Coronary artery (tissue), 2 donors: ENCODE data around the gene DPYSL5.
"Not testable (repeated sequence)": the region's sequence is repeated elsewhere in the genome, so short reads cannot be mapped to it uniquely, and the experiment has no call there.

Source experiments
- DNase-seq: peaks from one replicate; pipeline ENCODE4 v3.0.0-alpha.2; 2017; ENCODE audit warnings: low spot score
- H3K27ac ChIP-seq, 2 donors: fragments of 200-600 bp; sonication (generic); one replicate each; pipeline ENCODE4 v1.5.1; 2016 to 2019
- H3K4me3 ChIP-seq: fragments of 200-600 bp; sonication (generic); 2 replicates; pipeline ENCODE4 v1.5.1; 2016; ENCODE audit warnings: mild to moderate bottlenecking, moderate library complexity
- CTCF ChIP-seq: fragments of 200-600 bp; sonication (generic); IDR thresholded peaks from one replicate; pipeline ENCODE4 v1.5.1; 2019; ENCODE audit warnings: antibody characterized with exemption

DPYSL5 gene

GRCh38 chr2:26809876-26810577 is 37.9 kb upstream of the DPYSL5 start:
- H3K4me3 ChIP-seq = no peak overlapping the region
- no peak for DNase-seq
- no peak overlapping the region for H3K27ac ChIP-seq
- TF ChIP-seq CTCF = no peak

- Histone ChIP-seq H3K4me3 (no peak overlapping the region), H3K27ac (no peak overlapping the region)
- no peak for DNase-seq
- no peak for TF ChIP-seq CTCF
Observed at GRCh38 chr2:26811261-26811660, 36.7 kb upstream of the DPYSL5 start.

DNA sequence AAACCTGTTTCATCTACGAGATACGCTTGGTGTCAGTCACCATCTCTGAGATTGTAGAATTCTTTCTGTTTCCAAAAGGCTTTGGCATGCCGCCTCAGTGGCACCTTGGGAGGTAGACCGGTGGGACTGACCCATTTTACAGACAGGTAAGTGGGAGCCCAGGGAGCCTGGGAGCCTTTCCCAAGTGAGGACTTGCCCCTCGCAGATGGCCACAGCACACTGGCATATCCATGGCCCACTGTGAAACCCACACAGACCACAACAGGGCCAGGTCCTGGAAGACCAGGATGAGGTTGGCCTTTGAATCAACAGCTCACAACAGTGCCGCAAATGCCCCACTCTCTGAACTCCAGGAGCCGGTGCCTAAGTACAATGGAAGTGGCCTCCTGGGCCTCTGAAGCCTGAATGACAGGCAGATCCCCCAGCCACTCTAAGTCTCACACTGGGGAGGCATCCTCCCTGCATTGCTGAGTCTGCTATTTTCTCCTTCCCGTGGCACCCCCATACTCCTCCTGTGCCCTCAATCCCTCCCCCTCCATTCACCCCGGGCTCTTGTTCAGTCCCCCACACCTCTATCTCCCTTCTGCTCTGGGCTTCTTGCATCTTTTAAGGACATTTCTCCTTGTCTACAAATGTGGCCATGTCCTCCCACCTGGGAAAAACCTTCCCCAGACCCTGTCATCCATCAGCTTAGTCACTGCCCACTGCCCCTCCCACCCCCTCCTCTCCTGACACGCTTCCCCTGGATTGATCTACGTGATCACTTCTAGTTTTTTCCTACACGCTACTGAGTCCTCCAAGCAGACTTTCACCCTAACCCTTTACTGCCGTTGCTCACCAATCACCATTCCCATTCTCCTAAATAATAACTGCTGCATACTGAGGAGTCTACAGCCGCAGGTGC is 35.9 kb upstream of the DPYSL5 start:
- no peak for DNase-seq
- Histone ChIP-seq H3K27ac (no peak overlapping the region), H3K4me3 (no peak overlapping the region)
- no peak for TF ChIP-seq CTCF

DNA sequence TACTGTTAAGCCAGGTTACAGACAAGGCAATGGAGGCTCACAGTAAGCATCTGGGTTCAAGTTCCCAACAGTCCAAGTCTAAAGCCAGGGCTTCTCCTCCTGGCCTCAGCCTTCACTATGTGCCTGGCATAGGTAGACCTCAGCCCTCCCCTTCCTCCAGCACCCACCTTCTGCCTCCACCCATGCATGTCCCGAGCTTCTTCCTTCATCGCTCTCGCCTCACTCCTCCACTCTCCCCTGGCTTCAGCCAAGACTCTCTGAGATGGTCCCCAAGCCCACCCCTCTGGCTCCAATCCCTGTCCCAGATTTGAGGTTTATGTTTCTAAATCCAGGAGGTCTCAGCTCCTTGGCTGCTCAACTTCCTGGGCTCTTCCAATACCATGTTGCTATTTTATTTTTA is 35.2 kb upstream of the DPYSL5 start:
- no peak for DNase-seq
- TF ChIP-seq CTCF = no peak
- H3K4me3 ChIP-seq = no peak overlapping the region

DNA sequence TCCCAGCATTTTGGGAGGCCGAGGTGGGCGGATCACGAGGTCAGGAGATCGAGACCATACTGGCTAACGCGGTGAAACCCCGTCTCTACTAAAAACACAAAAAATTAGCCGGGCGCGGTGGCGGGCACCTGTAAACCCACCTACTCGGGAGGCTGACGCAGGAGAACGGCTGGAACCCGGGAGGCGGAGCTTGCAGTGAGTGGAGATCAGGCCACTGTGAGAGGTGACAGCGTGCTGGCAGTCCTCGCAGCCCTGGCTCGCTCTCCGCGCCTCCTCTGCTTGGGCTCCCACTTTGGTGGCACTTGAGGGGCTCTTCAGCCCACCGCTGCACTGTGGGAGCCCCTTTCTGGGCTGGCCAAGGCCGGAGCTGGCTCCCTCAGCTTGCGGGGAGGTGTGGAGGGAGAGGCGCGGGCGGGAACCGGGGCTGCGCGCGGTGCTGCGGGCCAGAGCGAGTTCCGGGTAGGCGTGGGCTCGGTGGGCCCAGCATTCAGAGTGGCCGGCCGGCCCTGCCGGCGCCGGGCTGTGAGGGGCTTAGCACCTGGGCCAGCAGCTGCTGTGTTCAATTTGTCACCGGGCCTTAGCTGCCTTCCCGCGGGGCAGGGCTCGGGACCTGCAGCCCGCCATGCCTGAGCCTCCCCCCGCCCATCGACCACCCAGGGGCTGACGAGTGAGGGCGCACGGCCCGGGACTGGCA is 33.7 kb upstream of the DPYSL5 start:
- not testable (repeated sequence) for DNase-seq, H3K27ac ChIP-seq, H3K4me3 ChIP-seq

More for the DNA sequence above, 35.2 kb upstream of the DPYSL5 start:
- H3K27ac ChIP-seq = no peak overlapping the region

DNA sequence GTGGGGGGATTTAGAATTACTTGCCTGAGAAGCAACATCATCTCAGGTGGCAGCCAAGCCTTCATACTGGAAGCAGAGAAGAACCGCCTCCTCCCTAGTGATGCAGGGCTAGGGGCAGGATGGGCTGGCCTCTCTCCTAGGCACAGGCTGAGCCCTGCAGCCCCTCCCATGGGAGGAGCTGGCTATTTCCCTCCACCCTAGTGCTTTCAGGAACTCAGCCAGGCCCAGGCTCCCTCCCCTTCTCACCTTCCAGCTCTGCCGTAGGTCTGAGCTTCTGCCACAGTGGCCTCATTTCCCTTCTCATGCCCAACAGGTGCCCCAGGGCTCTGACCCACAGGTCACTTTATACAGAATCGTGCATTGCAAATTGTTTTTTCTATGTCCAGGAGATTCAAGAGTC is 31.0 kb upstream of the DPYSL5 start:
- Histone ChIP-seq H3K4me3 (no peak overlapping the region), H3K27ac (no peak overlapping the region)
- no peak for DNase-seq
- no peak for TF ChIP-seq CTCF

DNA sequence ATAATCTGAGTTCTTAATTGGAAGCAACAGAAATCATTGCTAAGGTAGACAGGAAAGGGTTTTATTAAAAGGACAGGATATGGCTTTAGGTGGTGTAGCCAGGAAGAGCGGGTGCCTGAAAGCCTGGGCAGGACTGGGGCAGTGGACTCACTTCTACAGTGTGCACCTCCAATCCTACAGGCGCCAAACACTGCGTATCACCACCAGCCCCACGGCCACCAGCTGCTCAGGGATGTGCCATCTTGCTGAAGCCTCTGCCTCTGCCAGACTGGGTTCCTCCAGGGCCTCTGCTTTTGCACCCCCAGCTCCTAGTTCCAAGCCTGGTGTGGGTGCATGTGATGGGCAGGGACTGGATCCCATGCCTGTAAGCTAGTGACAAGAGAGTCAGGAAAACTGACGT is 29.7 kb upstream of the DPYSL5 start:
- TF ChIP-seq CTCF = no peak
- DNase-seq = no peak

More for the DNA sequence above, 29.7 kb upstream of the DPYSL5 start:
- Histone ChIP-seq H3K4me3 (no peak overlapping the region), H3K27ac (no peak overlapping the region)
